B cell (primary cell): ENCODE measurements around the gene ENAM. TPM values are rescaled to one million over a fixed set of nuclear protein-coding genes. Genes with fewer than 3 reads are reported as not detected.

Experiments
- ATAC-seq: fragments of 200-7000 bp; cut with Tn5 transposase; one replicate; pipeline ENCODE4 v1.10.0; 2021; ENCODE audit warnings: low read depth, mild to moderate bottlenecking, moderate number of reproducible peaks, moderate library complexity
- CTCF ChIA-PET: fragments of 350-600 bp; sonication (Branson Sonifier 250); formaldehyde crosslinking; loops from one replicate; lab custom pipeline; 2021; ENCODE audit warnings: antibody characterized with exemption, inconsistent platforms; lab: Charles Lee
- POLR2A ChIA-PET: fragments of 350-600 bp; sonication (Branson Sonifier 250); formaldehyde crosslinking; loops from one replicate; lab custom pipeline; 2021; ENCODE audit warnings: antibody characterized with exemption; lab: Charles Lee
- DNase-seq: peaks from one replicate; pipeline ENCODE4 v3.0.0; 2013
- H2AFZ ChIP-seq: 2 replicates; pipeline ENCODE4 v1.6.1; 2012; ENCODE audit warnings: mild to moderate bottlenecking, low read depth, low read length; ENCODE audit not compliant: insufficient read depth, poor library complexity, severe bottlenecking
- H3K27ac ChIP-seq, 2 donors: 1 replicate in 1 of 2; 2 replicates in 1 of 2; pipeline ENCODE4 v1.5.1; 2012 to 2013; ENCODE audit warnings: low read length in 2 of 2, mild to moderate bottlenecking in 2 of 2, moderate library complexity in 1 of 2
- H3K27me3 ChIP-seq, 4 experiments: fragments of 200-600 bp in 1 of 4; sonication (generic) in 1 of 4; replicated peaks in 1 of 4; 1 replicate in 2 of 4; 2 replicates in 2 of 4; pipeline versions ENCODE4 v1.6.1 to v1.7.0; 2013 to 2016; ENCODE audit warnings: low read length in 3 of 4, mild to moderate bottlenecking in 2 of 4, mixed read lengths in 1 of 4, moderate library complexity in 1 of 4; ENCODE audit not compliant: insufficient read depth in 4 of 4, control insufficient read depth in 3 of 4; ENCODE audit errors: control extremely low read depth in 1 of 4
- H3K36me3 ChIP-seq, 2 experiments: replicated peaks in 1 of 2; 1 replicate in 1 of 2; 2 replicates in 1 of 2; pipeline versions ENCODE4 v1.6.1 to v1.7.1; 2013; ENCODE audit warnings: low read length in 1 of 2; ENCODE audit not compliant: insufficient read depth in 2 of 2, control insufficient read depth in 1 of 2; ENCODE audit errors: control extremely low read depth in 1 of 2, extremely low read depth in 1 of 2
- H3K4me1 ChIP-seq, 2 donors: fragments of 200-600 bp in 1 of 2; sonication (generic) in 1 of 2; 1 replicate in 1 of 2; 2 replicates in 1 of 2; pipeline versions ENCODE4 v1.5.1 to v1.6.1; 2013 to 2017; ENCODE audit warnings: low read length in 2 of 2; ENCODE audit not compliant: control insufficient read depth in 2 of 2, insufficient read depth in 2 of 2
- H3K4me2 ChIP-seq: replicated peaks from 2 replicates; pipeline ENCODE3; 2012; ENCODE audit warnings: mild to moderate bottlenecking, low read depth, low read length; ENCODE audit not compliant: poor library complexity, severe bottlenecking
- H3K4me3 ChIP-seq, 5 experiments: fragments of 200-600 bp in 1 of 5; sonication (generic) in 1 of 5; 1 replicate in 3 of 5; 2 replicates in 2 of 5; pipeline versions ENCODE4 v1.5.1 to v1.7.0; 2011 to 2016; ENCODE audit warnings: low read length in 4 of 5, mild to moderate bottlenecking in 4 of 5, low read depth in 2 of 5, control low read depth in 1 of 5, moderate library complexity in 1 of 5; ENCODE audit not compliant: insufficient read depth in 1 of 5; ENCODE audit errors: control extremely low read depth in 1 of 5, extremely low read depth in 1 of 5
- H3K79me2 ChIP-seq: fragments of 200-600 bp; sonication (generic); one replicate; pipeline ENCODE4 v1.6.0; 2016; ENCODE audit warnings: low read length; ENCODE audit not compliant: control insufficient read depth, insufficient read depth
- H3K9ac ChIP-seq: fragments of 200-600 bp; sonication (generic); 2 replicates; pipeline ENCODE4 v1.6.1; 2017; ENCODE audit warnings: mild to moderate bottlenecking, low read length, moderate library complexity
- H3K9me3 ChIP-seq, 3 donors: one replicate each; pipeline versions ENCODE4 v1.6.1 to v1.7.1; 2013; ENCODE audit warnings: low read length in 2 of 3; ENCODE audit not compliant: control insufficient read depth in 2 of 3, insufficient read depth in 1 of 3; ENCODE audit errors: control extremely low read depth in 1 of 3
- H4K20me1 ChIP-seq: 2 replicates; pipeline ENCODE4 v1.6.0; 2012; ENCODE audit warnings: mild to moderate bottlenecking, low read length; ENCODE audit not compliant: insufficient read depth, control insufficient read depth, poor library complexity, severe bottlenecking
- H3K27ac Mint-ChIP-seq: one replicate; pipeline ENCODE4 v1.8.0; 2021; ENCODE audit warnings: mixed read lengths
- H3K27me3 Mint-ChIP-seq: one replicate; pipeline ENCODE4 v1.8.0; 2021; ENCODE audit warnings: mixed read lengths
- H3K4me1 Mint-ChIP-seq: one replicate; pipeline ENCODE4 v1.8.0; 2021; ENCODE audit warnings: mixed read lengths
- H3K4me3 Mint-ChIP-seq: one replicate; pipeline ENCODE4 v1.8.0; 2021; ENCODE audit warnings: mixed read lengths
- H3K9me3 Mint-ChIP-seq: one replicate; pipeline ENCODE4 v1.8.0; 2022; ENCODE audit warnings: mixed read lengths; ENCODE audit not compliant: insufficient read depth
- CTCF ChIP-seq: fragments of 200-600 bp; IDR thresholded peaks from one replicate; pipeline ENCODE4 v1.8.0; 2022; ENCODE audit warnings: antibody characterized with exemption, mild to moderate bottlenecking
- EZH2 ChIP-seq: IDR thresholded peaks from 2 replicates; pipeline ENCODE4 v1.6.1; 2012; ENCODE audit warnings: borderline replicate concordance, low read depth, mild to moderate bottlenecking, moderate library complexity, low read length; ENCODE audit not compliant: insufficient read depth, poor library complexity, severe bottlenecking
- WGBS: methylation state at CpG from one replicate; pipeline ENCODE4 v1.1.5; 2013; ENCODE audit warnings: missing lambda C conversion rate; ENCODE audit not compliant: insufficient coverage; 5-methylcytosine and 5-hydroxymethylcytosine counted together
- intact Hi-C: fragments of 100-400 bp; cut with micrococcal nuclease; formaldehyde crosslinking; loops from one replicate; pipeline ENCODE4 v1.10.0; 2022
- polyA plus RNA-seq: library from polyadenylated mRNA; depleted of rRNA; stranded (reverse); fragments of >200 nt; gene quantifications from 2 replicates; pipeline ENCODE4 v1.2.3, GENCODE V29; 2012
- total RNA-seq, 2 donors: library from RNA; stranded (reverse); fragments of 120-200 nt in 1 of 2; gene quantifications; 1 replicate in 1 of 2; 2 replicates in 1 of 2; pipeline versions ENCODE4 v1.2.3 to v1.2.4, GENCODE V29; 2013 to 2022

ENAM gene
- total and polyA plus RNA-seq, 2 donors (not counting 1 experiment from before 2014, with no cell fraction given), result not detected

GRCh38 chr4:70678383-70678999, 49.9 kb downstream of the ENAM start:
- Mint-ChIP-seq H3K4me3 (peak overlapping the region; percentile 50), H3K27ac (peak overlapping the region; percentile 84), H3K27me3 (no peaks in the 10 kb centered on the region), H3K4me1 (peaks cover 52% of the 10 kb centered on the region), H3K9me3 (no peaks in the 10 kb centered on the region)
- CTCF ChIA-PET, result interaction anchor here (0.6 to 1.3 kb wide), 9 partner anchors 9 to 1169 kb away, joined by 3 to 5 read pairs (median 4); no protein-coding TSS in a partner anchor
- Histone ChIP-seq H3K27me3 (no peaks in the 10 kb centered on the region), H3K4me1 (peaks cover 53 to 63% of the 10 kb centered on the region in 2 donors), H3K4me2 (peak overlapping the region; percentile 49), H2AFZ (peak overlapping the region; percentile 15), H3K79me2 (no peaks in the 10 kb centered on the region), H3K4me3 (peak overlapping the region in 1 of 5 experiments; percentile 14), H3K36me3 (no peaks in the 10 kb centered on the region), H3K27ac (peak overlapping the region; percentile 19 to 78), H3K9me3 (no peaks in the 10 kb centered on the region), H4K20me1 (no peaks in the 10 kb centered on the region), H3K9ac (peak overlapping the region; percentile 17)
- no CpG with 5 or more reads among the region's 1 CpG for WGBS
- intact Hi-C loops, result loop anchor here (1.0 kb wide), 1 partner anchor 10 kb away; the partner anchor contains the start of gene UTP3
- peak; percentile 45 for DNase-seq
- TF ChIP-seq CTCF, result no peak
- TF ChIP-seq EZH2, result no peak
- ATAC-seq, result peak; percentile 42
- POLR2A ChIA-PET, result interaction anchor here (0.9 kb wide), 1 partner anchor 27 kb away, joined by 4 read pairs; no protein-coding TSS in a partner anchor

GRCh38 chr4:70680934-70681333, 52.4 kb downstream of the ENAM start:
- Histone ChIP-seq H3K4me3 (no peak overlapping the region), H3K36me3 (no peaks in the 10 kb centered on the region), H2AFZ (peak overlapping the region; percentile 56), H3K27me3 (no peaks in the 10 kb centered on the region), H4K20me1 (no peaks in the 10 kb centered on the region), H3K27ac (peak overlapping the region; percentile 10 to 21), H3K4me1 (peaks cover 49 to 58% of the 10 kb centered on the region in 2 donors), H3K79me2 (peaks cover 4% of the 10 kb centered on the region), H3K4me2 (peak overlapping the region; percentile 40), H3K9ac (peak overlapping the region; percentile 9), H3K9me3 (no peaks in the 10 kb centered on the region)
- DNase-seq (no peak), ATAC-seq (no peak)
- no peak overlapping the region for H3K27ac Mint-ChIP-seq
- TF ChIP-seq EZH2 (no peak), CTCF (no peak)
- H3K4me1 Mint-ChIP-seq, result peaks cover 45% of the 10 kb centered on the region
- no peaks in the 10 kb centered on the region for H3K27me3 Mint-ChIP-seq
- no peak overlapping the region for H3K4me3 Mint-ChIP-seq
- CTCF ChIA-PET, result interaction anchor here (1.0 to 2.6 kb wide), 4 partner anchors 13 to 32 kb away, joined by 3 to 11 read pairs (median 6); no protein-coding TSS in a partner anchor
- H3K9me3 Mint-ChIP-seq, result no peaks in the 10 kb centered on the region
- intact Hi-C loops, result no loop called here
- POLR2A ChIA-PET, result interaction anchor here (0.7 kb wide), 1 partner anchor 27 kb away, joined by 6 read pairs; no protein-coding TSS in a partner anchor
